ENCODE results near the gene PIP5K1A. TPM values are rescaled to one million over a fixed set of nuclear protein-coding genes. Genes with fewer than 3 reads are reported as not detected.

The PIP5K1A gene
- total and polyA plus RNA-seq, 2 of the 8 experiments (the other 6 are each of a cell fraction or from before 2014, with no cell fraction given): 87.5 to 105 TPM

- Histone ChIP-seq H3K23me2 (ENCODE audit: low read depth, low read length) (peaks cover 9% of the 10 kb centered on the region), H3K4me2 (ENCODE audit: insufficient read depth in 1 of 2, low read depth in 2 of 2, low read length in 2 of 2) (peak overlapping the region; percentile 88), H2BK5ac (ENCODE audit: low read depth, low read length) (peak overlapping the region; percentile 85), H2BK120ac (replicated peaks; ENCODE audit: low read depth, low read length) (no peak overlapping the region), H3K79me2 (ENCODE audit: control insufficient read depth in 1 of 2, insufficient read depth in 2 of 2, low read length in 2 of 2) (peaks cover 0 to 34% of the 10 kb centered on the region in 2 experiments; a peak in 2 of 4 replicates), H3K9ac (replicated peaks in 1 of 4; ENCODE audit: extremely low read depth in 1 of 4, low read depth in 3 of 4, low read length in 3 of 4) (peak overlapping the region; percentile 79 to 87 (median 86)), H3K4ac (replicated peaks; ENCODE audit: insufficient read length, low read depth, low read length) (peak overlapping the region; percentile 74), H3K27ac (ENCODE audit: low read depth, low read length) (peak overlapping the region; percentile 85), H2BK20ac (ENCODE audit: low read length) (no peak overlapping the region), H3K56ac (replicated peaks; ENCODE audit: insufficient read length, low read depth, low read length) (peak overlapping the region; percentile 97), H3K23ac (ENCODE audit: insufficient read length) (no peak overlapping the region), H4K20me1 (replicated peaks in 1 of 2; ENCODE audit: control insufficient read depth in 1 of 2, insufficient read depth in 2 of 2, low read length in 2 of 2) (peaks cover 3 to 16% of the 10 kb centered on the region in 2 experiments), H4K91ac (replicated peaks; ENCODE audit: insufficient read length, low read length) (peak overlapping the region; percentile 42), H3K27me3 (replicated peaks in 1 of 4; ENCODE audit: control insufficient read depth in 3 of 4, extremely low read depth in 1 of 4, insufficient read depth in 3 of 4, low read length in 3 of 4) (no peaks in the 10 kb centered on the region), H4K5ac (ENCODE audit: insufficient read length, low read depth, low read length) (peak overlapping the region; percentile 74), H2BK12ac (ENCODE audit: low read depth, low read length) (no peak overlapping the region), H3K4me3 (ENCODE audit: extremely low read depth in 1 of 4, insufficient read depth in 2 of 4, low read depth in 3 of 4, low read length in 4 of 4) (peak overlapping the region; percentile 77 to 96 (median 86)), H4K8ac (ENCODE audit: extremely low read depth, insufficient read depth, low read length) (peak overlapping the region; percentile 93; the same call in 1 of the 2 replicates), H2AFZ (ENCODE audit: low read length) (no peak overlapping the region), H3K4me1 (replicated peaks in 1 of 4; ENCODE audit: control insufficient read depth in 3 of 4, insufficient read depth in 4 of 4, low read length in 3 of 4) (peaks cover 5 to 9% (median 7%) of the 10 kb centered on the region in 4 experiments; a peak in 5 of 7 replicates), H3K14ac (ENCODE audit: insufficient read length) (no peak overlapping the region), H3K36me3 (ENCODE audit: control insufficient read depth in 2 of 4, insufficient read depth in 4 of 4, low read length in 3 of 4) (peaks cover 20 to 30% (median 24%) of the 10 kb centered on the region in 4 experiments), H2BK15ac (ENCODE audit: low read length) (no peak overlapping the region), H3K9me3 (ENCODE audit: insufficient read depth in 2 of 2, low read depth in 1 of 2, low read length in 1 of 2) (no peaks in the 10 kb centered on the region), H3K79me1 (ENCODE audit: low read depth, low read length) (peaks cover 8% of the 10 kb centered on the region; the same call in 1 of the 2 replicates), H3K18ac (ENCODE audit: extremely low read depth, low read length) (peak overlapping the region; percentile 78; the same call in 1 of the 2 replicates), H2AK5ac (ENCODE audit: low read depth, low read length) (0 out of 2 replicates have a peak overlapping the region, but pooled peaks have one; percentile 68)
- FAIRE-seq: no peak
- CTCF ChIA-PET (ENCODE audit: partially characterized antibody): interaction anchor here (0.5 to 2.1 kb wide), 8 partner anchors 9 to 210 kb away, joined by 3 to 14 read pairs (median 4); no protein-coding TSS in a partner anchor
- 8% methylated on average over 26 of the region's 44 CpGs; no CpG with 5 or more reads in 1 of the 2 experiments for WGBS, 2 experiments (ENCODE audit: extremely low coverage in 1 of 2, insufficient coverage in 1 of 2, insufficient read length in 1 of 2, insufficient replicate concordance in 2 of 2, low coverage in 1 of 2, low lambda C conversion rate in 2 of 2, missing lambda C conversion rate in 1 of 2)
- peak in 1 of 2 experiments; percentile 64 for DNase-seq (ENCODE audit: low read depth in 1 of 2, low spot score in 2 of 2)
- TF ChIP-seq BCL11A (IDR thresholded peaks at IDR 0.05; ENCODE audit: low read depth in 2 of 2, low read length in 2 of 2) (no peak), SIN3A (conservative IDR thresholded peaks at IDR 0.05 in 1 of 2, IDR thresholded peaks at IDR 0.05 in 1 of 2; ENCODE audit: low read depth in 1 of 2, low read length in 2 of 2) (peak in 1 of 2 experiments; percentile 47; a peak in 2 of 4 replicates), POLR2AphosphoS5 (IDR thresholded peaks at IDR 0.05; ENCODE audit: low read depth, low read length) (0 out of 2 replicates have a peak, but pooled peaks have one; percentile 21)
- POLR2A ChIA-PET (ENCODE audit: partially characterized antibody): interaction anchor here (0.6 to 11.6 kb wide), 16 partner anchors 12 to 553 kb away, joined by 3 to 213 read pairs (median 5); partner anchors contain the start of genes CGN, PI4KB, PSMB4 and RFX5
These were observed 84.8 kb downstream of the PIP5K1A start for GRCh38 chr1:151282883-151283725.

All from H1 (cell line).